ENCODE data around the gene BUD31.
A peak's percentile ranks its signal among the peaks of the same experiment; 100 is the strongest.
"Not testable (repeated sequence)": the region's sequence is repeated elsewhere in the genome, so short reads cannot be mapped to it uniquely, and the experiment has no call there.

BUD31 gene

DNA sequence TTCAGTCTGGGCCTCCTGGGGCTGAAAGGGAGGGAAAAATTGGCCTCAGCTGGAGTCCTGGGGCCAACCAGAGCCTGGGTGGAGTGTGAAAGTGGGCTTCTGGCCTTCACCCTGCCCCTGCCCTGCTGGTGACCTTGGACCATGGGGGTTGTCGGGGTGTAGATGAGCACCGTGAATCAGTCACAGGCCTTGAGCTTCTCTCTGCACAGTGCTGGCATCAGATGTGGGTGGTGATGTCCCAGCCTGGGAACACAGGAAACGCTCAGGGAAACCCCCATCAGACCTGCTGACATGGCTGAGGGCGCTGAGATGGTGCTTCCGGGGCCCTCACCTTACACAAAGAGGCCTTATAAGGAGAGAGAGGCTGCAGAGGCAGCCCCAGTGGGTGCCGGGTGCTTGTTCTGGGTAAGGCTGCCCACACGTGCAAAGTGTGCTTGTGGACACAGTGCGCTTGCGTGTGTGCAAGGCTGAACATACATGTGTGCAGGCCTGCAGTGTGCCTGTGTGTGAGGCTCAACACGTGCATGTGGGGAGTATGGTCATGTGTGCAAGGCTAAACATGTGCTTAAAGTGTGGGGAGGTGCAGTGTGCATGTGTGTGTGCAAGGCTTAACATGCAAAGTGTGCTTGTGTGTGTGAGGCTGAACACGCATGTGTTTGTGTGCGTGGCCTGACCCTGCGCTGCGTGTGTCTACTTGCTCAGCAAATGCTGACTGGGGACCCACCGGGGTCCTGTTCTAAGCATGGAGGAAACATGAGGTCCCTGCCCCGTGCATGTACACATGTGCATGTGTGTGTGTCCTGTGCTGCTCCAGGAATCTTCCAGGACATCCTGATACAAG is 27.7 kb upstream of the BUD31 start:
- no peak for DNase-seq

DNA sequence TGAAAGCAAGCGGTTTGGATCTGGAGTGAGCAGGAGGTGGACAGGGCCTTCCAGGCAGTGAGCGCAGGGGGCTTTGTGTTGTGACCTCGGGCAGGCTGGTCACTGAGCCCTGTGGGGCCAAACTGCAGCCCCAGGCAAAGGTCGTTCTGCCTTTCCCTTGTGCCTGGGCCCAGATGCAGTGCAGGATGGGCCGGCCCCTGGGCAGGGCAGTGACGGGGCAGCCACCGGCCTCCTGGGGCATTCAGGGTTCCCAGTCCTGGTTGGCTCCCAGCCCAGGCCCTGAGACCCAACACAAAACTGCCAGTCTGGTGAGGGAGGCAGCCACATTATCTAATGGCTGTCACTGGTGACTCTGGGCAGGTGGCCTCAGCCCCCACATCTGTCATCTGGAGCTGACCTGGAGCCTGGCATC is 27.1 kb upstream of the BUD31 start:
- no peak for DNase-seq

DNA sequence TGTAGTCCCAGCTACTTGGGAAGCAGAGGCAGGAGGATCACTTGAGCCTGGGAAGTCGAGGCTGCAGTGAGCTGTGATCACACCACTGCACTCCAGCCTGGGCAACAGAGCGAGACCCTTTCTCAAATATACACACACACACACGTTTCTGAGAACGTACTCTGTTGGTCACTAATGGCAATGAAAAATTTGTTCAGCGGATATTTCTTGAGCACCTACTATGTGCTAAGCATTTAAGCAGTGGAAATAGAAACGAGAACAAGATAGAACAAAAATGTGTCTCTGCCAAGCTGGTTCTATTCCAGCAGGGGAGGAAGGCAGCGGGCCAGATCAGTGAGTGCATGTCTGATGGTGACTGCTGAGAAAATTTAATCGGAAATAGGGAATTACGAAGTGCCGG is 25.6 kb upstream of the BUD31 start:
- no peak for DNase-seq

DNA sequence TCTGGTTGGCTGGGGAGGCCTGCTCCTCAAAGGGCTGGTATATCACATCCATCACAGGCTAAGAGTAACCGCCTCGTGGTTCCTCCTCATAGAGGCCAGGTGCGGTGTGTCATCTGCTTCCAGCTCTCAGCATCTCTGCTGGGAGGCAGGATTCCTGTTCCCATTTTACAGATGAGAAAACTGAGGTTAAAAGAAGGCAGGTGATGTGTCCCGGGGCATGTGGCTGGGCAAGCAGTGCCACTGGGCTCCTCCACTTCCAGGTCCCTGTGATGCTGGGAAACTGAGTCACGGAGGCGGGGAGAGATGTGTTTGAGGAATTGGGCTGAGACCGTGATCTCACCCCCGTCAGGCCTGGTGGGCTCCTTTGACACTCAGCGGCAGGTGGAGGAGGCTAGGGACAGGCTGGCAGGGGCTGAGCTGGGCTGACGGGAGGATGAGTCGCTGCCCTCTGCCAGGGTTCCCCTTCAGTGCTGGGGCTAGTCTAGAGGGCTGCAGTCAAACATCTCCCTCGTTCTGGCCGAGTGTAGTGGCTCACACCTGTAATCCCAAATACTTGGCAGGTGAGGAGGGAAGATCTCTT is 24.9 kb upstream of the BUD31 start:
- no peak for DNase-seq

DNA sequence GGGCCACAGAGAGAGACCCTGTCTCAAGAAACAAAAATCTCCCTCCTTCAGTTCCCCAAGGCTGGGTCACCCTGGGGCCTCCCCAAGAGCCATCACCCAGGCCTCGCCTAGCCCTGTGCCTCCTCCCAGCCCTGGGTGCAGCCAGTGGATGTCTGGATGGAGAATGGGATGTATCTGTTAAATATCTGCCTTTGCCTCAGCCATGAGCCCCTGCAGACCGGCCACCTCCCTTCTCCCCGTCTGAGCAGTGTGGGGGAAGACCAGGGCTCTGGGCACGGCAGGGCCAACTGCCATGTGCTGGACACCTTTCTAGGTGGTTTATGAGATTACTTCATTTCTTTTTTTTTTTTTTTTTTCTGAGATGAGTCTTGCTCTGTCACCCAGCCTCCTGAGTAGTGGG is 24.2 kb upstream of the BUD31 start:
- DNase-seq, result no peak

DNA sequence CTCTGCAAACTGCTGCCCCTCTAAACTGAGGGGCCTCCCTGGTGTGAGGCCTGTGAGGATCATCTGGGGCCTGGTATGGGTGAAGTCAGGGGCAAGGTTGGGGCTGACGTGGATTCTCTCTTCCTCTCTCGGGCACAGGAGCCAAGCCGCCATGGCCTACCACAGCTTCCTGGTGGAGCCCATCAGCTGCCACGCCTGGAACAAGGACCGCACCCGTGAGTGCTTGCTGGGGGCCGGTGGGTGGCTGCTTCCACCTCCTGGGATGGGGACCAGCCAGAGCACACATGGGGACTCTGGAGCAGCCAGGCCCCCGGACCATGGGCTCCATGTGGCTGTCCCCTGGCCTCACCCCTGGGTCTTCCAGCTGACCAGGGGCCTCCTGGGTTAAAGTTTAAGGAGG is 23.2 kb upstream of the BUD31 start:
- no peak for DNase-seq

DNA sequence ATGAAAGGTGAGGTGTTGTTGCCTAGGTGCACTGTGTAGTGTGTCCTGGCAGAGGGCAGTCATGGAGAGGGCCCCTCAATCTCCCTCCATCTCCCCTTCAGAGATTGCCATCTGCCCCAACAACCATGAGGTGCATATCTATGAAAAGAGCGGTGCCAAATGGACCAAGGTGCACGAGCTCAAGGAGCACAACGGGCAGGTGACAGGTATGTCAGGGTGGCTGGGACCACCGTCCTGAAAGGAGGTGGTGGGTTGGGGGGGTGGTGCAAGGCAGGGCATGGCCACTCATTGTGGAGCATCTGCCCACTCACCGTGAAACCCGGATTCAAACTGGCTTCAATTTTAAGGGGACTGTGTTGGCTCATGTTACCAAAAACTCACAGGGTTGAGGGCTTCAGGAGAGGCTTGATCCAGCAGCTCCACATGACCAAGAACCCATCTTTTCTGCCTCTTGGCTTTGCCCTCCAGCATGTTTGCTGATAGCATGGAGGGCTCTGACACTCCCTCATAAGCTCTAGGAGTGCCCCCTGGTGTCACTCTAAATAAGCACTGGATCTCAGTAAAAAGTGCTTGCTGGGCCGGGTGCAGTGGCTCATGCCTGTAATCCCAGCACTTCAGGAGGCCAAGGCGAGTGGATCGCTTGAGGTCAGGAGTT is 22.1 kb upstream of the BUD31 start:
- no peak for DNase-seq

DNA sequence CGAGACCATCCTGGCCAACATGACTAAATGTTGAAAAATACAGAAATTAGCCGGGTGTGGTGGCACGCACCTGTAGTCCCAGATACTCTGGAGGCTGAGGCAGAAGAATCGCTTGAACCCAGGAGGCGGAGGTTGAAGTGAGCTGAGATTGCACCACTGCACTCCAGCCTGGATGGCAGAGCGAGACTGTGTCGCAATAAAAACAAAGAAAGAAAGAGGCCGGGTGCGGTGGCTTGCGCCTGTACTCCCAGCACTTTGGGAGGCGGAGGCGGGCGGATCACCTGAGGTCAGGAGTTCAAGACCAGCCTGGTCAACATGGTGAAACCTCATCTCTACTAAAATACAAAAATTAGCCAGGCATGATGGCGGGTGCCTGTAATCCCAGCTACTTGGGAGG is 21.5 kb upstream of the BUD31 start:
- DNase-seq, result not testable (repeated sequence)

DNA sequence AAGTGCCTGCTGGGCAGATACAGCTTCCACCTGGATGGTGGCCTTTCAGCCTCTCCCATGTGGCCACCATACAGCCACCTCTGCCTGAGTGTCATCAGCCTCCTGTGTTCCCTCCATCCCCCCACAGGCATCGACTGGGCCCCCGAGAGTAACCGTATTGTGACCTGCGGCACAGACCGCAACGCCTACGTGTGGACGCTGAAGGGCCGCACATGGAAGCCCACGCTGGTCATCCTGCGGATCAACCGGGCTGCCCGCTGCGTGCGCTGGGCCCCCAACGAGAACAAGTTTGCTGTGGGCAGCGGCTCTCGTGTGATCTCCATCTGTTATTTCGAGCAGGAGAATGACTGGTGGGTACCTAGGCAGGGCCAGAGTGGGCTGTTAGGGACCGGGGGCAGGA is 20.9 kb upstream of the BUD31 start:
- no peak for DNase-seq

DNA sequence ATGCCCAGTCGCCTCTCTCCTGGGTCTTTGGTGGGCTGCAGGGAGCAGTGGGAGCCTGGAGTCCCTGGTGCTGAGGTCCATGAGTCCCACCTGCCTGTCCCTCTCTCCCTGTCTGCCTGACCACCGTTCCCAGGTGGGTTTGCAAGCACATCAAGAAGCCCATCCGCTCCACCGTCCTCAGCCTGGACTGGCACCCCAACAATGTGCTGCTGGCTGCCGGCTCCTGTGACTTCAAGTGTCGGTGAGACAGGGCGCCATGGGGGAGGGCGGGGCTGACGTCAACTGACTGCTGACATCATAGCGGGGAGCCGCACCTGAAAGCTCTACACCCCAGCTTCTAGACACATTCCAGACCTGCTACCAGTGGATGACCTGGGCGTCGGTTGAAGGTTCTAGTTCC is 19.0 kb upstream of the BUD31 start:
- DNase-seq, result no peak

DNA sequence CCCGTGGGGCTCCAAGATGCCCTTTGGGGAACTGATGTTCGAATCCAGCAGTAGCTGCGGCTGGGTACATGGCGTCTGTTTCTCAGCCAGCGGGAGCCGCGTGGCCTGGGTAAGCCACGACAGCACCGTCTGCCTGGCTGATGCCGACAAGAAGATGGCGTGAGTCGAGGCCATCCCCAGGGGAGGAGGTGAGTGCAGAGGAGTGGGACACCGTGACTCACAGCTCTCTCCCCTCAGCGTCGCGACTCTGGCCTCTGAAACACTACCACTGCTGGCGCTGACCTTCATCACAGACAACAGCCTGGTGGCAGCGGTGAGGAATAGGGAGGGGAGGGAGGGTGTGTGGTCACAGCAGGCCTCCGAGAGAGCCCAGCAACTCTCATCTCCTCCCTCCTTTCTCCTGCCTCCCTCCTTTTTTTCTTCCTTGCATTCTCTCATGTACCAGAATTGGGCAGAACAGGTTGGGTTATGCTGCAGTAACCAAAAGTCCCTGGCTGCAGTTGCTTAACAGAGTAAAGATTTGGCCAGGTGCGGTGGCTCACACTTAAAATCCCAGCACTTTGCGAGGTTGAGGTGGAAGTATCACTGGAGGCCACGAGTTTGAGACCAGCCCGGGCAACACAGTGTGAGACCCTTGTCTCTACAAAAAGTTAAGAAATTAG is 17.7 kb upstream of the BUD31 start:
- no peak for DNase-seq

DNA sequence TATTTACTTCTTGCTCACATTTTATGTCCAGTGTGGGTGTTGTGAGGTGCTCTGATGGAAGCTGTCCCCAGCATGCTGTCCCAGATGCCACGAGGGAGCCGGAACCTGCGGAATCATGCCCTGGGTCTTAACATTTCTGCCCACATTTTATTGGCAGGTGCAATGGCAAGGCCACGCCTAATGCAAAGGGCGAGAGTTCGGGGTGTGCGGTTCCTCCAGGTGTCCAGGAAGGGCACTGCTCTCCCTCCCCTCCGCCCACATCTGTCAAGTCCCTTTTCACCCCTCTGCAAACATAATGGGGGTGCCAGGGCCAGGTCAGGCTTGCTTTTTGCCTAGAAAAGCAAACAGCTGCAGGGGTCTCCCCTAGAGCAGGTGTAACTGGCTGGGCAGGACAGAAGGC is 16.7 kb upstream of the BUD31 start:
- DNase-seq, result no peak

DNA sequence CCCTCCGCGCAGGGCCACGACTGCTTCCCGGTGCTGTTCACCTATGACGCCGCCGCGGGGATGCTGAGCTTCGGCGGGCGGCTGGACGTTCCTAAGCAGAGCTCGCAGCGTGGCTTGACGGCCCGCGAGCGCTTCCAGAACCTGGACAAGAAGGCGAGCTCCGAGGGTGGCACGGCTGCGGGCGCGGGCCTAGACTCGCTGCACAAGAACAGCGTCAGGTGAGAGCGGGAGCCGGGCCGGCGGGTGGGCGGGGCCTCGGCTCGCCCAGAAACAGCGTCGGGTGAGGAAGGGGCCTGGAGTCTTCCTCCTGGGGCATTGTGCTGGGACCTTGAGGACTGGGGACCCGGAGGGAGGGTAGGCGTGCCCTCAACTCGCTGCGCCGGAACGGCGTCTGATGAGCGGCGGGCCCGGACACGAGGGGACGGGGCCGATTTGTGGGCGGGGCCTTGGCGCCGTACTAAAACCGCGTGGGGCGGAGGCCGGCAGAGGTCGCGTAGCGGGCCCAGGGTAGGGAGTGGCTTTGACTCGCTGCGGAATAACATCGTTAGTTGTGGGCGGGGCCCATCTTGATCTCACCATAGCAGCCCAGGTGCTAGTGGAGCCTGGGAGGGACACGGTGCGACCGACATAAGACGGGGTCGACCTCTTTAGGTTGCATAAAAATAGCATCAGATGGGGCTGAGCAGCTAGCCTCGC is 16.0 kb upstream of the BUD31 start:
- peak; percentile 84 for DNase-seq

DNA sequence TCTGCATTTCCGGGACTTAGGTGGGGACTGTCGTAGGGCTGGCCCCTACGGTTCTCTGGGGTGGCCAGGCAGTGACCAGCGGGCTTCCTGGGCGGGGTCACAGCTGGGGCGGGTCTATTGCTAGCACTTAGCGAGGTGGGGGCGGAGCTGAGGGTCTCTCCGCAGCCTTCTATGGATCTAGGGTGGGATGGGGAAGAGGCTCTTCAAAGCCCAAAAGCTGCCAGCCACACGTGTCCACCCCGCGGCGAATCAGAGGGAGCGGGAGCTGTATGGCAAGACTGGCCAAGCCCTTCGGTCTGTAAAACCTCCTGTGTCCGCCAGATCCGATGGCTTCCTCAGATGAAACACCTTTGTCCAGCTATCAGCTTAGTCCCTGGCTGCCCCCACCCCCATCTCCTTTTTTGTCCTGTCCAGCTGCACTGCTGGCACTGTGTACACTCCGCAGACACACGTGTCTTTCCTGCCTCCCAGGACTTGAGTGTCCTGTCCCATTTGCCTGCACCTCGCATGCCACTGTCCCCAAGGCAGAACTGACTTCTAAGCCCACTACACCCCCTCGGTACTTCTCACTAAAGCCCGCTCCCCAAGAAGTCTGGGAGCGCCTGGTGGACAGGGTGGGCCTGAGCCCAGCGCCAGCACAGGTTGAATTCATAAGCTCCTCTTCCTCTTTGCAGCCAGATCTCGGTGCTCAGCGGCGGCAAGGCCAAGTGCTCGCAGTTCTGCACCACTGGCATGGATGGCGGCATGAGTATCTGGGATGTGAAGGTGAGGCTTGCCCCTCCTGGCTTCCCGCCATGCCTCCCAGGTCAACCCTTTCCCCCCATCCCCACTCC is 15.2 kb upstream of the BUD31 start:
- DNase-seq, result peak; percentile 84

DNA sequence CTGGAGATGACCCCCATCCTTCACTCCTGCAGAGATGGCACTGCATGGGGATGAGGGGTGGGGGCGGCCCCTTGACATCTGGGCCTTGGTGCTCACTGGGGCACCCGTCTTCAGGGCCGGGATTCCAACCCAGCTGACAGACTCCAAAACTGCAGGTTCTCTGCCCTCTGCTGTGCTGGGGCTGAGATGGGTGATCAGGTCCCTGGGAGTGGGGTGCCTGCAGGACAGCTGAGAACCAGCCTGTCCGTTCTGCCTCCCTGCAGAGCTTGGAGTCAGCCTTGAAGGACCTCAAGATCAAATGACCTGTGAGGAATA is 14.6 kb upstream of the BUD31 start:
- no peak for DNase-seq

DNA sequence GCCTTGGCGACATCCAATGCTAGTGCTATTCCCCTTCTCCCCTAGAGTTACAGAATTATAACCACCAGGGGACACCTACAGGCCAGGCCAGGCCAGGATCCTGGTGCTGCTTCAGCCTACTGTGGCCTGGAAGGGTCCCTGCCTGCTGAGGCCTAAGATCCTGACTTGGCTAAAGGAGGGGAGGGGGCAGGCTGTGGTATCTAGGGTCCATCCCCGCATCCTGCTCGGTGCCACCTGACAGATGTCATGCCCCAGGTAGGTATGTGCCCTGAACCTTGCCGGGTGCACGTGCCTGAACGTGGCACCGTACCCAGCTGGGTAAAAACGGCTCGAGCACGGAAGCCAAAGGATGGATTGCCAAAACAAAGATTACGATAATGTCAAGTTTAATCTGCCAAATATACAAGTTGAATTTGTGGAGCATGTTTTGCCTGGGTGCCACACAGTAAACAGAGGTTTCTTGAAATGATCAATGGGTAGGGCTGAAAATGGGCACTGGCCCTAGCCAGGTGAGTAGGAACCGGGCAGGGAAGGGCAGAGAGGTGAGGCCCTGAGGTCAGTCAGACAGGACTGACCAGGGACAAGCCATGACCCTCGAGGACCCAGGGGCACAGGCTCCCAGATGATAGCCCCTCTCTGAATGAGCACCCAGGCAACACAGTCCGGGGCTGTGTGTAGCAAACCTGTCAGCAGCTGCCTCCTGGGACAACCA is 13.0 kb upstream of the BUD31 start:
- DNase-seq, result no peak

DNA sequence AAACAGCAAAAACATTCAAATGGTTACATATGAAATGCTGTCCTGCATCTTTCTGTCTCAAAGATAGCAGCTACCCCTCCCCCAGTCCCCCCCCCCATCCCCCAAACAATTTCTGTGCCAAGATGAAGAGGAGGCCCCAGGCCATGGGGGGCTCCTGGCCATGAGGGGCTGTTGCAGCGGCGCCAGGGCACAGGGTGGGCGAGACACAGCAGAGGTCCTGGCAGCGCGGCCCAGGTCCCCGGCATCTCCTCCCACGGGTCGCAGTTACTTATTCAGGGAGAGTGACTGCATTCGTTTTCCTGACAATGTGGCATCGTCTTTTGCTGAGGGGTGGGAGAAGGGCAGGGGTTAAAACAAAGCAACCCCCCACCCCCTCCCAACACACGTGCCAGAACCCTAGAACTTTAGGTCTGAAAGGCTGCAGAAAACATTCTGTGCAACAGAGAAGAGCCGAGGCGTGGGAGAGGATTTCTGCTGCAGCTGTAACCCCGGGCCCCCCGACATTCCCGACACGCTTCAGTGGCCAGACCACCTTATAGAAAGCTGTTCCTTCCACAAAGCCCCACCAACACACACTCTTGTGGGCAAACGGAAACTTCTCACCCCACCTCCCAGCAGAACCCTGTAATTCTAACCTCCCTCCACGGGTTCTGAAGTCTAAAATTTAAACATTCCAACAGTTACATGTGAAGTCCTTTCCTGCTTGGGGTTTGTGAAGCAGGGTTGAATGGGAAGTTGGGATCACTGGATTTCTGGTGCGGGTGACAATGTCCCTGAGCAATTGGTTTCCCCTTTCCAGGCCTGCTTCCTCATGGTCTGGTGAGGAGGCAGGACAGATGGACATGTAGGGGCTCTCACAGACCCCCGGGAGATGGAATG is 12.1 kb upstream of the BUD31 start:
- no peak for DNase-seq

DNA sequence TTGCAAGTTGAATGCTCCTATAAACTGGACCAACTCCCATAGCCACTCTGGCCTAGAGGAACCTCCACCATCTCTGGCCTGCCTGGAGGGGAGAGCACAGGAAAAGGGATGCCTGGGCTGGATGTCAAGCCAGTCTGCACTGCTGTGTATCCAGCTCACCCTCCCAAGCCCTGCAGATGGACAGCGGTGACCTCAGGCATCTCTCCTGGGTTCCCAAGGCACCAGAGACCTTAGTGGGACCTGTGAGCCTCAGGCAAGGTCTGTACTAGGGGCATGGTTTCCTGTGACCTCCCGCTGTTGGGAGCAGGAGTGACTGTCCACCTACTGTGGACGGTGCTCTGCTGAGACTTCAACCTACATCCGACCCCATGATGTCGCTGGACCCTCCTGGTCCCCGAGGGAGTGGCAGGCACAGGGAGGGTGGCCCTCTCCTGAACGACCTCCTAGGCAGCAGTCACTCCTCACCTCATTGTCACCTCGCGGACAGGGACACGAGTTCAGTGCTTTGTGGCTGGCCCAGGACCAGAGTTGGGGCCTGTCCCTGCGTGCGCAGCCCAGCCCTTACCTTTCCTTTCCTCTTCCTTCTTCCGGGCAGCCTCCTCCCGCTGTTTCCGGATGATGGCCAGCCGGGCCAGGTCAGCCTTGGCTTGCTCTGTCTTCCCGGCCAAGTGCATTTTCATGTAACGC is 11.3 kb upstream of the BUD31 start:
- no peak for DNase-seq

DNA sequence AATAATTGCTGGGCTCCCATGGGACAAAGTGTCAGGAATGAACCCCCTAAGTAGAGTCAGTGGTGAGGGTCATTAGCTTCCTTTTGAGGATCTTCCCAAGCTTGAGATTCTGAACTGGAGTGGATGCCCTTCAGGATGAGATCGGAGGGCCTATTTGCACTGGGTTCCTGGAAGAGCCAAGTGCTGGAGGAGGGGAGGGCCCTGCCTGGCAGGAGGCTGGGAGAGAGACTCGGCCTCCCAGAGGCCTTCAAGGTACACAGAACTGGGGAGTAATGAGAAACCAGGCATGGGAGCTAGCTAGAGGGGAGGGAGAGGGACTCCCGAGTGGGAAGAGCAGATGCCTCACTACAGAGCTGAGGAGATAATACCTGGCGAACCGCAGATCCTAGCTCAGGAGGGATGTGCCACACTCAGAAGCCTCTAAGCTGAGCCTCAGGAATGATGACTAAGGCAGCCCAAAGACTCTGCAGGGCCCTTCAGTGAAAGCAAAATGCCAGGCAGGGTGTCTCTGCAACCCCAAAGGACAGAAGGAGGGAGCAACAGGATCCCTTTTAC is 9.8 kb upstream of the BUD31 start:
- DNase-seq, result no peak

DNA sequence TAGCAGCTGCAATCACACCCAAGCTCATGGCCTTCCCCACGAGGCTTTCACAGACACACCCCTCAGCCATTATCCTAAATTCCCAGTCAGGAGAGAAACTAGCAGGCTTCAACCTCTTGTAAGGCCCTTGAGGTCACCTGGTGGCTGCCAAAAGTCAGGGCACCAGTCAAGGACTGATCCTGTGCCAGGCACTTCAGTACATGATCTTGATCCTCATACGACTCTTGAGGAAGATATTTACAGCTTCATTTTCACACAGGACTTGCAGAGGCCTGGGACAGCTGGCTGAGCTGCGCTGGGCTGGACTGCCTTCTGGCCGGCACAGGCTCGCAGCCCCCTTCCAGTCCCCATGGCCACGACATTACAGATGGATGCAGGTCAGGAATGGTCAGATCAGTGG is 9.2 kb upstream of the BUD31 start:
- no peak for DNase-seq

All from NCI-H748 treated with DMSO at 0.1 percent for 48 hours (cell line).